Esophagus muscularis mucosa (tissue), 4 donors: Measurements from ENCODE around the gene CD59. TPM values are rescaled to one million over a fixed set of nuclear protein-coding genes. Genes with fewer than 3 reads are reported as not detected.

Experiments used
- DNase-seq: peaks from one replicate; pipeline ENCODE4 v3.0.0-alpha.2; 2017; ENCODE audit errors: extremely low spot score
- H3K27ac ChIP-seq, 4 donors: fragments of 200-600 bp; sonication (generic); replicated peaks in 1 of 4; 1 replicate in 3 of 4; 2 replicates in 1 of 4; pipeline ENCODE4 v1.5.1; 2016 to 2019; ENCODE audit warnings: mild to moderate bottlenecking in 1 of 4
- H3K27me3 ChIP-seq, 4 donors: fragments of 200-600 bp; sonication (generic); one replicate each; pipeline versions ENCODE4 v1.5.1 to v1.6.0; 2016 to 2019
- H3K36me3 ChIP-seq, 4 donors: fragments of 200-600 bp; sonication (generic); one replicate each; pipeline ENCODE4 v1.5.1; 2016 to 2019
- H3K4me1 ChIP-seq, 4 donors: fragments of 200-600 bp; sonication (generic); one replicate each; pipeline ENCODE4 v1.5.1; 2016 to 2019
- H3K4me3 ChIP-seq, 4 donors: fragments of 200-600 bp; sonication (generic); 1 replicate in 2 of 4; 2 replicates in 2 of 4; pipeline ENCODE4 v1.5.1; 2016 to 2019; ENCODE audit warnings: mild to moderate bottlenecking in 4 of 4, moderate library complexity in 1 of 4
- H3K9me3 ChIP-seq, 4 donors: fragments of 200-600 bp; sonication (generic); 1 replicate in 3 of 4; 2 replicates in 1 of 4; pipeline ENCODE4 v1.5.1; 2016 to 2019
- CTCF ChIP-seq, 3 experiments: fragments of 200-600 bp in 2 of 3; fragments of 450-650 bp in 1 of 3; sonication (generic) in 2 of 3; IDR thresholded peaks; one replicate each; pipeline ENCODE4 v1.5.1; 2017 to 2019; ENCODE audit warnings: antibody characterized with exemption in 3 of 3, mild to moderate bottlenecking in 2 of 3, moderate library complexity in 1 of 3
- EP300 ChIP-seq: sonication (generic); formaldehyde crosslinking; IDR thresholded peaks from one replicate; pipeline ENCODE4 v1.6.1; 2017; ENCODE audit warnings: antibody characterized with exemption
- POLR2A ChIP-seq: fragments of 450-650 bp; IDR thresholded peaks from one replicate; pipeline ENCODE4 v1.6.1; 2017; ENCODE audit warnings: antibody characterized with exemption, moderate library complexity, mild to moderate bottlenecking, low read depth
- POLR2AphosphoS5 ChIP-seq, 2 donors: sonication (generic); formaldehyde crosslinking; IDR thresholded peaks; one replicate each; pipeline ENCODE4 v1.6.1; 2017; ENCODE audit warnings: antibody characterized with exemption in 2 of 2
- WGBS: methylation state at CpG from one replicate; pipeline ENCODE4 v1.1.5; 2018; 5-methylcytosine and 5-hydroxymethylcytosine counted together
- intact Hi-C: fragments of 100-400 bp; cut with DNase I; formaldehyde crosslinking; loops from one replicate; pipeline ENCODE4 v1.15.1; 2023
- total RNA-seq, 4 donors: library from RNA; depleted of rRNA; stranded (reverse); fragments of >200 nt; gene quantifications; one replicate each; pipeline versions ENCODE4 v1.1.0 to v1.2.1, GENCODE V29; 2016

CD59 gene
- total RNA-seq, 4 donors from 2014 or later = 135 to 528 (median 378) TPM

- Histone ChIP-seq H3K9me3 (peaks cover 0 to 5% (median 2%) of the 10 kb centered on the region in 4 donors), H3K27me3 (no peaks in the 10 kb centered on the region), H3K27ac (peak overlapping the region; percentile 74 to 82 (median 78)), H3K36me3 (no peaks in the 10 kb centered on the region), H3K4me1 (peaks cover 50 to 56% (median 52%) of the 10 kb centered on the region in 4 donors), H3K4me3 (no peak overlapping the region)
- no peak for DNase-seq
- TF ChIP-seq POLR2AphosphoS5 (IDR thresholded peaks at IDR 0.05) = peak; percentile 73 to 74
- peak; percentile 48 for TF ChIP-seq EP300
- no peak for TF ChIP-seq CTCF (IDR thresholded peaks at IDR 0.05)
- TF ChIP-seq POLR2A = no peak
- 47% methylated on average over 8 of the region's 8 CpGs for WGBS
- intact Hi-C loops = loop anchor here (10.0 kb wide), 1 partner anchor 536 kb away; no protein-coding TSS in a partner anchor
Measured at GRCh38 chr11:33690290-33691065, 45.7 kb downstream of the CD59 start.

GRCh38 chr11:33689501-33689900 is 46.7 kb downstream of the CD59 start:
- H3K27ac ChIP-seq = peak overlapping the region; percentile 74 to 82 (median 78)
- H3K4me3 ChIP-seq = no peak overlapping the region
- DNase-seq = no peak
- H3K27me3 ChIP-seq = no peaks in the 10 kb centered on the region
- no peaks in the 10 kb centered on the region for H3K36me3 ChIP-seq
- TF ChIP-seq CTCF (IDR thresholded peaks at IDR 0.05) = no peak
- no peak for TF ChIP-seq EP300
- TF ChIP-seq POLR2A = no peak
- no peak for TF ChIP-seq POLR2AphosphoS5 (IDR thresholded peaks at IDR 0.05)
- intact Hi-C loops = loop anchor here (5.0 to 10.0 kb wide), 2 partner anchors 145 to 327 kb away; no protein-coding TSS in a partner anchor
- 97% methylated on average over 8 of the region's 8 CpGs for WGBS
- H3K9me3 ChIP-seq = peaks cover 0 to 5% (median 2%) of the 10 kb centered on the region in 4 donors
- H3K4me1 ChIP-seq = peaks cover 40 to 46% (median 43%) of the 10 kb centered on the region in 4 donors

- Histone ChIP-seq H3K4me3 (no peak overlapping the region), H3K9me3 (peaks cover 0 to 5% (median 2%) of the 10 kb centered on the region in 4 donors), H3K4me1 (peaks cover 36 to 42% (median 39%) of the 10 kb centered on the region in 4 donors), H3K36me3 (no peaks in the 10 kb centered on the region), H3K27ac (peak overlapping the region; percentile 74 to 82 (median 78)), H3K27me3 (no peaks in the 10 kb centered on the region)
- TF ChIP-seq EP300 = no peak
- TF ChIP-seq POLR2A = no peak
- TF ChIP-seq CTCF (IDR thresholded peaks at IDR 0.05) = no peak
- TF ChIP-seq POLR2AphosphoS5 (IDR thresholded peaks at IDR 0.05) = no peak
- WGBS = 95% methylated on average over 4 of the region's 4 CpGs
- DNase-seq = no peak
- intact Hi-C loops = loop anchor here (5.0 to 10.0 kb wide), 2 partner anchors 144 to 327 kb away; no protein-coding TSS in a partner anchor
Measured at GRCh38 chr11:33689085-33689484, 47.1 kb downstream of the CD59 start.

DNA sequence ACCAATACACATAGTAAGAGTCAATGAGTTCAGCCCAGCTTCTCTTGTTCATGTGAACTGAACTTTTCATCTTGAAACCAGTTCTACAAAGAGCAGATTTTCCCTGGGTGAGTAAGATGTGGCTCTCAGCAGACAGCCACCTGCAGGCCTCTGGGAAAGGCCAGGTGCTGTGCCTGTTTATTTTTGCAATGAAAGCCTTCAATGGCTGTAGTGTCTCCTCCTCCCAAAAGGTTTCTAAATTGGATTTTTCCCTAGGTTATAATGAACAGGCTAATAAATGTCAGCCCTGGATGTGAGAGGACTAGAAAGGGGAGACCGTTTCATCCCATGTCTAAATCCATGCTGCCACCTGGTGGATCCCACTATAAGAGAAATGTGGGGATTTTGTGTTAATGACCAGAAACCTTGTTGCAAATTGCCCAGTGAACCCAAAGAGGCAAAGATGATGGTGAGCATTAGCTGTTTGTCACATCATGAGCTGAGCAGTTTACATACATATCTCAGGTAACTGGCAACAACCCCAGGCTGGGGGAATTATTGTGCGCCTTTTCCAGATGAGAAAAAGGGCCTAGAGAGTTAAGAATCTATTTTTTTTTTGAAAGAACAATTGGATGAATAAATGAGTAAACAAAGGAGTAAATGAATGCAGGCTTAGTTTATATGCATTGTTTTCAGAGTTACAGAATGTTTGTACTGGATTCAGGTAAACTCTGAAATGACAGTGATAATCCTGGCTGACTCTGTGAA is 48.3 kb downstream of the CD59 start:
- Histone ChIP-seq H3K9me3 (peaks cover 0 to 5% (median 2%) of the 10 kb centered on the region in 4 donors), H3K27ac (no peak overlapping the region), H3K36me3 (no peaks in the 10 kb centered on the region), H3K27me3 (no peaks in the 10 kb centered on the region), H3K4me3 (no peak overlapping the region), H3K4me1 (peaks cover 25 to 33% (median 30%) of the 10 kb centered on the region in 4 donors)
- no peak for DNase-seq
- TF ChIP-seq POLR2AphosphoS5 (IDR thresholded peaks at IDR 0.05) = no peak
- TF ChIP-seq CTCF (IDR thresholded peaks at IDR 0.05) = peak; percentile 38 to 55 (median 53)
- WGBS = 55% methylated on average over 2 of the region's 2 CpGs
- intact Hi-C loops = loop anchor here (5.0 to 10.0 kb wide), 2 partner anchors 143 to 326 kb away; no protein-coding TSS in a partner anchor
